B cell (primary cell): ENCODE results near the gene MFSD11.
"Not testable (repeated sequence)": the region's sequence is repeated elsewhere in the genome, so short reads cannot be mapped to it uniquely, and the experiment has no call there.

Source experiments
- CTCF ChIP-seq: fragments of 200-600 bp; IDR thresholded peaks from one replicate; pipeline ENCODE4 v1.8.0; 2022; ENCODE audit warnings: antibody characterized with exemption, mild to moderate bottlenecking
- EZH2 ChIP-seq: IDR thresholded peaks from 2 replicates; pipeline ENCODE4 v1.6.1; 2012; ENCODE audit warnings: borderline replicate concordance, low read depth, mild to moderate bottlenecking, moderate library complexity, low read length; ENCODE audit not compliant: insufficient read depth, poor library complexity, severe bottlenecking

- TF ChIP-seq CTCF, EZH2: not testable (repeated sequence)
These were observed 68.8 kb downstream of the MFSD11 start for GRCh38 chr17:76806767-76807166.
